ENCODE data around the gene RNU6-9.
A peak's percentile ranks its signal among the peaks of the same experiment; 100 is the strongest.
"Not testable (repeated sequence)": the region's sequence is repeated elsewhere in the genome, so short reads cannot be mapped to it uniquely, and the experiment has no call there.

The RNU6-9 gene

DNA sequence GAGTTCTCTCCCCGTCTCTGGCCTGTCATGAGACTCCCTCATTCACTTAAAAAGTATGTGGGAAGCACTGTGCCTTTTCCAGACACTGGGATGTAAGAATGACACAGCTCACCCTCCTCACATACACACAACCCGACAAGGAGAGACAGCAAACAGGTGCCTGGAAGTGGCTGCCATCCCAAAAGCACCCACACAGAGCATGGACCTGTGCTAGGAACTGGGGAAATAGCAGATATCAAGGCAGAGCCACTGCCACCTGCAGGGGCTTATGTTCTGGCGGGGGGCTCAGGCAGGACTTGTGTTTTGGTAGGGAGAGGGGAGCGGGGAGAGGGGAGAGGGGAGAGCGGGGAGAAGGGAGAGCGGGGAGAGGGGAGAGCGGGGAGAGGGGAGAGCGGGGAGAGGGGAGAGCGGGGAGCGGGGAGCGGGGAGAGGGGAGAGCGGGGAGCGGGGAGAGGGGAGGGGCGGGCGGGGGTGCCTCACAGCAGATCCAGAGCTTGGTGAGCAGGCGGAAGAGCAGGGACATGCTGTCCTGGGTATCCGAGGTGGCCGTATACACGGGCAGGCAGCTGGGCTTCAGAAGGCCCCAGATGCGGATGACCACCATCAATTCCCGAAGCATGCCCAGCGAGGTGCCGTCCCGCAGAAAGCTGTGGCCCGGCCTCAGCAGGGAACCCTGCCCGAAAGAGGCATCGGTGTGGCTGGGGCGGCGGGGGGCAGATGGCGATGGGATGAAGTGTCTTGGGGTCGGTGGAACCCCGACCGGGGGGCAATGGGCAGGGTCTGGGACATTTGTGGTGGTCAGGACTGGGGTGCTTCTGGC, 21.6 kb upstream of the RNU6-9 start:
- no peaks in the 10 kb centered on the region for H3K9me3 ChIP-seq (ENCODE audit: control insufficient read depth in 2 of 2, low read length in 2 of 2)
- peaks cover 31% of the 10 kb centered on the region for H3K4me1 ChIP-seq (ENCODE audit: control insufficient read depth, insufficient read depth, low read length)
- peaks cover 6 to 21% of the 10 kb centered on the region in 2 donors for H3K36me3 ChIP-seq (ENCODE audit: control insufficient read depth in 2 of 2, insufficient read depth in 2 of 2, low read length in 2 of 2)
- no peaks in the 10 kb centered on the region for H3K27me3 ChIP-seq (ENCODE audit: control insufficient read depth in 1 of 2, insufficient read depth in 2 of 2, low read length in 2 of 2)
- no peak overlapping the region for H3K9ac ChIP-seq (ENCODE audit: low read length in 2 of 2)
- peak overlapping the region; percentile 75 for H3K27ac ChIP-seq (ENCODE audit: low read length)
- no peak overlapping the region for H3K4me3 ChIP-seq (ENCODE audit: low read length in 2 of 2)

DNA sequence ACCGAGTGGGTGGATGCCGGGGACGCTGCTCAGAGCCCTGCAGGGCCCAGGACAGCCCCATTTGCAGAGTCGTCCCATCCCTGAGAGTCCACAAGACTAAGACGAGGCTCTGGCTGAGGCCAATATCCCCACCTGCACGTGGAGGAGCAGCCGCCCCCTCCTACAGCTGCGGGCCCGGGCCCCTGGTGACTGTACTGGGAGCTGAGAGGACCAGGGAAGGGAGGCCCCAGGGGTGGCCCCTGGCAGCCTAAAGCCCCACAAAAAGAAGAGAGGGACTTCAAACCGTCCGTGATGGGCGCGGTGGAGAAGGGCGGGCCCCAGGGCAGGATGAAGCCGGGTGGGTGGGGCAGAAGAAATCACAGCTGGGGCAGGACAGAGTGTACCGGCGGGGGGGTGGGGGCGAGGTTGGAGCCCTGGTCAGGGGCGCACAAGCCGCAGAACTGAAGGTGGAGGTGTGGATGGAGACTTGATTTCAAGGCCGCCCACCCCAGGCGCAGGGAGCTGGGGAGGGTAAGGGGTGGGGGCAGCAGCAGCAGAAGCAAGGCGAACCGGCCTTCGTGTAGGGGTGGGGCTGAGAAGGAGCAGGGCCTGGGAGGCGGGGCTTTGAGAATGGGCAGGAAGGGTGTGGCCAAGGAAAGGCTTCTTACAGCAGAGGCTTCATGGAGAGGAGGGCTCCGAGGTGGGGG, 20.9 kb upstream of the RNU6-9 start:
- Histone ChIP-seq H3K4me3 (ENCODE audit: low read length in 2 of 2) (no peak overlapping the region), H3K4me1 (ENCODE audit: control insufficient read depth, insufficient read depth, low read length) (peaks cover 31% of the 10 kb centered on the region), H3K27me3 (ENCODE audit: control insufficient read depth in 1 of 2, insufficient read depth in 2 of 2, low read length in 2 of 2) (no peaks in the 10 kb centered on the region), H3K9me3 (ENCODE audit: control insufficient read depth in 2 of 2, low read length in 2 of 2) (no peaks in the 10 kb centered on the region), H3K36me3 (ENCODE audit: control insufficient read depth in 2 of 2, insufficient read depth in 2 of 2, low read length in 2 of 2) (peaks cover 9 to 20% of the 10 kb centered on the region in 2 donors), H3K27ac (ENCODE audit: low read length) (peak overlapping the region; percentile 75), H3K9ac (ENCODE audit: low read length in 2 of 2) (no peak overlapping the region)

DNA sequence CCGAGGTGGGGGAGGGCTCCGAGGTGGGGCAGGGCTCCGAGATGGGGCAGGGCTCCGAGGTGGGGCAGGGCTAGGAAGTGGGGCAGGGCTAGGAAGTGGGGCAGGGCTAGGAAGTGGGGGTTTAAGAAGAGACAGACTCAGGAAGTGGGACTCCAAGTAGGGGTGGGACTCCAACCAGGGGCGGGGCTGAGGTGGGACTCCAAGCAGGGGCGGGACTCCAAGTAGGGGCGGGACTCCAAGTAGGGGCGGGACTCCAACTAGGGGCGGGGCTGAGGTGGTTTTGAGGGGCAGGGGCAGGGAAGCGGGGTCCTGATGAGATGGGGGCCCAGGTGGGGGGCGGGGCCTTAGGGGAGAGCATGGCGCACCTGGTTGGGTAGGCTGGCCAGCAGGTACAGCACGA, 20.2 kb upstream of the RNU6-9 start:
- no peak overlapping the region for H3K27ac ChIP-seq (ENCODE audit: low read length)
- H3K27me3 ChIP-seq (ENCODE audit: control insufficient read depth in 1 of 2, insufficient read depth in 2 of 2, low read length in 2 of 2), result no peaks in the 10 kb centered on the region
- H3K9ac ChIP-seq (ENCODE audit: low read length in 2 of 2), result no peak overlapping the region
- H3K4me1 ChIP-seq (ENCODE audit: control insufficient read depth, insufficient read depth, low read length), result peaks cover 27% of the 10 kb centered on the region
- no peaks in the 10 kb centered on the region for H3K9me3 ChIP-seq (ENCODE audit: control insufficient read depth in 2 of 2, low read length in 2 of 2)
- H3K4me3 ChIP-seq (ENCODE audit: low read length in 2 of 2), result no peak overlapping the region
- H3K36me3 ChIP-seq (ENCODE audit: control insufficient read depth in 2 of 2, insufficient read depth in 2 of 2, low read length in 2 of 2), result peaks cover 6 to 16% of the 10 kb centered on the region in 2 donors

DNA sequence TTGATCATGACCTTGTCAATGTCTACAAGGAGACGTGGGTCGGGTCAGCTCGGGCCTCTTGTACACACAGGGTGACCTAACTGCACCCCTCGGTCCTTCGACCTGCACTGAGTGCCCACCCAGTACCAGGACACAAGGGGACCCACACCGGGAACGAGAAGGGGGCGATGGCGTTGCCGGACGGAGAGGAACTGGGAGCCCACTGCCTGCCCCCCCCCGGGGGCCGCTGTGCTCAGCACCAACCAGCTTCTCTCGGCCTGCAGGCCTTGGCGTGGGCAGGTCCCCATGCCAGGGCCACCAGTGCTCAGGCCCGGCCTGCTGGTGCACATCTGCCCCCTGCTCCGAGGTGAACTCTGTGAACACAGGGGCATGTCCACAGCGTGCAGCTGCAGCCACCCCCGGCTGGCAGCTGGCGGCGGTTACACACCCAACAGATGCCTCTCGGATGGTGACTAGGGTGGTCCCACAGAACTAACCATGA, 19.7 kb upstream of the RNU6-9 start:
- Histone ChIP-seq H3K9ac (ENCODE audit: low read length in 2 of 2) (no peak overlapping the region), H3K27me3 (ENCODE audit: control insufficient read depth in 1 of 2, insufficient read depth in 2 of 2, low read length in 2 of 2) (no peaks in the 10 kb centered on the region), H3K9me3 (ENCODE audit: control insufficient read depth in 2 of 2, low read length in 2 of 2) (no peaks in the 10 kb centered on the region), H3K4me1 (ENCODE audit: control insufficient read depth, insufficient read depth, low read length) (peaks cover 23% of the 10 kb centered on the region), H3K4me3 (ENCODE audit: low read length in 2 of 2) (no peak overlapping the region), H3K27ac (ENCODE audit: low read length) (no peak overlapping the region), H3K36me3 (ENCODE audit: control insufficient read depth in 2 of 2, insufficient read depth in 2 of 2, low read length in 2 of 2) (peaks cover 6 to 14% of the 10 kb centered on the region in 2 donors)

DNA sequence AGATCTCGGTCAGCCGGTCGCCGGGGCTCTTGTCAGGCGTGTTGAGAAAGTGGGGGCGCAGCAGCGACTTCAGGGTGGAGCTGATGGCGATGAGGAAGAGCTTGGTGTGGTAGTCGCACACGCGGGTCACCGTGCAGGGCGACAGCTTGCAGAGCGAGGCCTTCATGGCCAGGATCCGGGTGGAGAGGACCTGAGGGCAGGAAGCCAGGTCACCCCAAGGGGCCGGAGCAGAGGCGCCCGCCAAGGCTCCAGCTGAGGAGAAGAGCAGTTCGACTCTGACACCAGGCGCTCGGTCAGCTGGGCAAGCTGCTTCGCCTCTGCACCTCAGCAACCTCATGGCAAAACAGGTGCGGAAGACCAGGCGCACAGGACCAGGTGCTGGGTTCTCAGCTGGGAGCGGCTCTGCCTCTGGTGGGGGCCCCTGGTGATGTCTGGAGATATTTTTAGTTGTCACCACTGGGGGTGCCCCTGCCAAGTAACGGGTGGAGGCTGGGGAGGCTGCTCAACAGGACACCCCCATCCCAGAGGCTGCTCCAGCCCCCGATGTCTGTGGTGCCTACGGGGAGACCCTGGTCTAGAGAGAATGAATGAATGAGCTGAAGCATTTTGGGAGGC, 17.9 kb upstream of the RNU6-9 start:
- Histone ChIP-seq H3K9me3 (ENCODE audit: control insufficient read depth in 2 of 2, low read length in 2 of 2) (no peaks in the 10 kb centered on the region), H3K27ac (ENCODE audit: low read length) (no peak overlapping the region), H3K4me3 (ENCODE audit: low read length in 2 of 2) (no peak overlapping the region), H3K9ac (ENCODE audit: low read length in 2 of 2) (no peak overlapping the region), H3K27me3 (ENCODE audit: control insufficient read depth in 1 of 2, insufficient read depth in 2 of 2, low read length in 2 of 2) (no peaks in the 10 kb centered on the region), H3K4me1 (ENCODE audit: control insufficient read depth, insufficient read depth, low read length) (peaks cover 14% of the 10 kb centered on the region), H3K36me3 (ENCODE audit: control insufficient read depth in 2 of 2, insufficient read depth in 2 of 2, low read length in 2 of 2) (peaks cover 10 to 17% of the 10 kb centered on the region in 2 donors)

DNA sequence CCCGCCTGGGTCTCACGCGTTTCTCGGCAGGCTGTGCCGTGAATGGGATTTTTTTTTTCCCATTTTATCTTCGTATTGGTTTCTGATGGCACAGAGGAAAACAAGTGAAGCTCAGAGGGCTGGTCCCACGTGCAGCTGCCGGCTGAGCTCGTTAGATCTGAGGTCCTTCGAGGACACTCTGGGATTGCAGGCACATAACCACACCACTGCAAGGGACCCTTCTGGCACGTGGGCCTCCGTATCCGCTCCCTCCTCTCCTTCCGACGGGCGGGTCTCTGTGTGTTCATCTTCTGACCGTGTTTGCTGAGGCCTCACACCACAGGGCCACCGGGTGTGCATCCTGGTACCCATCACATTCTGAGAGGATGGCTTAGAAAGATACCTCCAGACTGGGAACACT, 17.2 kb upstream of the RNU6-9 start:
- Histone ChIP-seq H3K4me3 (ENCODE audit: low read length in 2 of 2) (no peak overlapping the region), H3K27me3 (ENCODE audit: control insufficient read depth in 1 of 2, insufficient read depth in 2 of 2, low read length in 2 of 2) (no peaks in the 10 kb centered on the region), H3K9me3 (ENCODE audit: control insufficient read depth in 2 of 2, low read length in 2 of 2) (no peaks in the 10 kb centered on the region), H3K4me1 (ENCODE audit: control insufficient read depth, insufficient read depth, low read length) (peaks cover 10% of the 10 kb centered on the region), H3K36me3 (ENCODE audit: control insufficient read depth in 2 of 2, insufficient read depth in 2 of 2, low read length in 2 of 2) (peaks cover 14 to 21% of the 10 kb centered on the region in 2 donors), H3K27ac (ENCODE audit: low read length) (no peak overlapping the region), H3K9ac (ENCODE audit: low read length in 2 of 2) (no peak overlapping the region)

DNA sequence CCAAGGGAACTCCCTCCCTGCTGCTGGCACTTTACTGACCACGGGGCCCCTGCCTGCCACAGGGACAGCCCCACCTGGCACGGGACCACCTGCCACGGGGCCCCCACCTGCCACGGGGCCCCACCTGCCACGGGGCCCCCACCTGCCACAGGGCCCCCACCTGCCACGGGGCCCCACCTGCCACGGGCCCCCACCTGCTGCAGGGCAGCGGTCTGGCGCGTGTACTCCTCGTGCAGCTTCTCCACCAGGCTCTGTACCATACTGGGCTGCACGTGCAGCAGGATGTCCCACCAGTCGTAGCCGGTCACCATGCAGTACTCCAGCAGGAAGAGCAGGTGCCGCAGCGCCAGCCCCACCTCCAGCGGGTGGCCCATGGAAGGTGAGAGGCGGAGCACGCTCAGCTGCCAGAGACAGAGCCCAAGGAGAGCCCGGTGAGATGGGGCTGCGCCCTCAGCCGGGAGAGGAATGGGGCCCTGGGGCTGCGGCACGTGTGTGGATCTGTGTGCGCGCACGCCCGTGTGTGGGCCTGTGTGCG, 16.4 kb upstream of the RNU6-9 start:
- Histone ChIP-seq H3K4me3 (ENCODE audit: low read length in 2 of 2) (no peak overlapping the region), H3K4me1 (ENCODE audit: control insufficient read depth, insufficient read depth, low read length) (peaks cover 6% of the 10 kb centered on the region), H3K9ac (ENCODE audit: low read length in 2 of 2) (no peak overlapping the region), H3K36me3 (ENCODE audit: control insufficient read depth in 2 of 2, insufficient read depth in 2 of 2, low read length in 2 of 2) (peaks cover 18 to 28% of the 10 kb centered on the region in 2 donors), H3K27ac (ENCODE audit: low read length) (no peak overlapping the region), H3K9me3 (ENCODE audit: control insufficient read depth in 2 of 2, low read length in 2 of 2) (no peaks in the 10 kb centered on the region), H3K27me3 (ENCODE audit: control insufficient read depth in 1 of 2, insufficient read depth in 2 of 2, low read length in 2 of 2) (no peaks in the 10 kb centered on the region)

DNA sequence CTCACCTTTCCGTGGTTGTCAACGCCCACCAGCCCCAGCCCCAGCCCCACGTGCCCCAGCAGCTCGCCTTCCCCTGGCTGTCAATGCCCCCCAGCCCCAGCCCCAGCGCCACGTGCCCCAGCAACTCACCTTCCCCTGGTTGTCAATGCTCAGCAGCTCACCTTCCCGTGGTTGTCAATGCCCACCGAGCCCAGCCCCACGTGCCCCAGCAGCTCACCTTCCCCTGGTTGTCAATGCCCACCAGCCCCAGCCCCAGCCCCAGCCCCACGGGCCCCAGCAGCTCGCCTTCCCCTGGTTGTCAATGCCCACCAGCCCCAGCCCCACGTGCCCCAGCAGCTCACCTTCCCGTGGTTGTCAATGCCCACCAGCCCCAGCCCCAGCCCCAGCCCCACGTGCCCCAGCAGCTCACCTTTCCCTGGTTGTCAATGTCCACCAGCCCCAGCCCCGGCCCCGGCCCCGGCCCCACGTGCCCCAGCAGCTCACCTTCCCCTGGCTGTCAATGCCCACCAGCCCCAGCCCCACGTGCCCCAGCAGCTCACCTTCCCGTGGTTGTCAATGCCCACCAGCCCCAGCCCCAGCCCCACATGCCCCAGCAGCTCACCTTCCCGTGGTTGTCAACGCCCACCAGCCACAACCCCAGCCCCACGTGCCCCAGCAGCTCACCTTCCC, 15.2 kb upstream of the RNU6-9 start:
- H3K9me3 ChIP-seq (ENCODE audit: control insufficient read depth in 2 of 2, low read length in 2 of 2); H3K27me3 ChIP-seq (ENCODE audit: control insufficient read depth in 1 of 2, insufficient read depth in 2 of 2, low read length in 2 of 2); H3K4me1 ChIP-seq (ENCODE audit: control insufficient read depth, insufficient read depth, low read length); H3K27ac ChIP-seq (ENCODE audit: low read length); H3K4me3 ChIP-seq (ENCODE audit: low read length in 2 of 2); H3K9ac ChIP-seq (ENCODE audit: low read length in 2 of 2): not testable (repeated sequence)
- peaks cover 28 to 38% of the 10 kb centered on the region in 2 donors for H3K36me3 ChIP-seq (ENCODE audit: control insufficient read depth in 2 of 2, insufficient read depth in 2 of 2, low read length in 2 of 2)

DNA sequence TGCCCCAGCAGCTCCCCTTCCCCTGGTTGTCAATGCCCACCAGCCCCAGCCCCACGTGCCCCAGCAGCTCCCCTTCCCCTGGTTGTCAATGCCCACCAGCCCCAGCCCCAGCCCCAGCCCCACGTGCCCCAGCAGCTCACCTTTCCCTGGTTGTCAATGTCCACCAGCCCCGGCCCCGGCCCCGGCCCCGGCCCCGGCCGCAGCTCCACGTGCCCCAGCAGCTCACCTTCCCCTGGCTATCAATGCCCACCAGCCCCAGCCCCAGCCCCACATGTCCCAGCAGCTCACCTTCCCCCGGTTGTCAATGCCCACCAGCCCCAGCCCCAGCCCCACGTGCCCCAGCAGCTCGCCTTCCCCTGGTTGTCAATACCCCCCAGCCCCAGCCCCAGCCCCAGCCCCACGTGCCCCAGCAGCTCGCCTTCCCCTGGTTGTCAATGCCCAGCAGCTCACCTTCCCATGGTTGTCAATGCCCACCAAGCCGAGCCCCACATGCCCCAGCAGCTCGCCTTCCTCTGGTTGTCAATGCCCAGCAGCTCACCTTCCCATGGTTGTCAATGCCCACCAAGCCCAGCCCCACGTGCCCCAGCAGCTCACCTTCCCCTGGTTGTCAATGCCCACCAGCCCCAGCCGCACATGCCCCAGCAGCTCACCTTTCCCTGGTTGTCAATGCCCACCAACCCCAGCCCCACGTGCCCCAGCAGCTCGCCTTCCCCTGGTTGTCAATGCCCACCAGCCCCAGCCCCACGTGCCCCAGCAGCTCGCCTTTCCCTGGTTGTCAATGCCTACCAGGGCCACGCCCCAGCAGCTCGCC, 14.3 kb upstream of the RNU6-9 start:
- H3K36me3 ChIP-seq (ENCODE audit: control insufficient read depth in 2 of 2, insufficient read depth in 2 of 2, low read length in 2 of 2), result peaks cover 29 to 39% of the 10 kb centered on the region in 2 donors
- H3K9ac ChIP-seq (ENCODE audit: low read length in 2 of 2); H3K27me3 ChIP-seq (ENCODE audit: control insufficient read depth in 1 of 2, insufficient read depth in 2 of 2, low read length in 2 of 2); H3K4me3 ChIP-seq (ENCODE audit: low read length in 2 of 2); H3K4me1 ChIP-seq (ENCODE audit: control insufficient read depth, insufficient read depth, low read length); H3K27ac ChIP-seq (ENCODE audit: low read length); H3K9me3 ChIP-seq (ENCODE audit: control insufficient read depth in 2 of 2, low read length in 2 of 2): not testable (repeated sequence)
